CD4-positive, alpha-beta T cell (primary cell): ENCODE measurements around the gene RGS12. TPM values are rescaled to one million over a fixed set of nuclear protein-coding genes. Genes with fewer than 3 reads are reported as not detected.

Experiments used
- ATAC-seq: fragments of 200-7000 bp; cut with Tn5 transposase; one replicate; pipeline ENCODE4 v1.10.0; 2022; ENCODE audit warnings: mild to moderate bottlenecking; ENCODE audit not compliant: poor library complexity
- CTCF ChIA-PET: fragments of 350-600 bp; sonication (Branson Sonifier 250); formaldehyde crosslinking; loops from one replicate; lab custom pipeline; 2021; ENCODE audit warnings: antibody characterized with exemption, inconsistent platforms; lab: Charles Lee
- POLR2A ChIA-PET: fragments of 350-600 bp; sonication (Branson Sonifier 250); formaldehyde crosslinking; loops from one replicate; lab custom pipeline; 2021; ENCODE audit warnings: antibody characterized with exemption, inconsistent platforms; lab: Charles Lee
- DNase-seq, 14 experiments: peaks; one replicate each; pipeline ENCODE4 v3.0.0-alpha.2; 2013 to 2020; ENCODE audit warnings: mixed read lengths in 2 of 14
- H3K27ac ChIP-seq, 2 donors: one replicate each; pipeline versions ENCODE4 v1.5.1 to v1.7.0; 2013; ENCODE audit warnings: low read length in 2 of 2, low read depth in 1 of 2, mild to moderate bottlenecking in 1 of 2
- H3K27me3 ChIP-seq, 2 experiments: 1 replicate in 1 of 2; 2 replicates in 1 of 2; pipeline versions ENCODE4 v1.6.1 to v1.7.0; 2013; ENCODE audit warnings: low read length in 2 of 2, control low read depth in 1 of 2, mild to moderate bottlenecking in 1 of 2, moderate library complexity in 1 of 2; ENCODE audit not compliant: insufficient read depth in 2 of 2, control insufficient read depth in 1 of 2
- H3K36me3 ChIP-seq: one replicate; pipeline ENCODE4 v1.6.1; 2013; ENCODE audit warnings: low read length, control low read depth; ENCODE audit not compliant: insufficient read depth
- H3K4me1 ChIP-seq: one replicate; pipeline ENCODE4 v1.6.1; 2013; ENCODE audit warnings: low read length, control low read depth; ENCODE audit not compliant: insufficient read depth
- H3K4me3 ChIP-seq: one replicate; pipeline ENCODE4 v1.5.1; 2013; ENCODE audit warnings: mild to moderate bottlenecking, low read length, moderate library complexity
- H3K9me3 ChIP-seq, 2 experiments: 1 replicate in 1 of 2; 2 replicates in 1 of 2; pipeline versions ENCODE4 v1.6.1 to v1.7.0; 2013; ENCODE audit warnings: low read length in 2 of 2, mild to moderate bottlenecking in 2 of 2, control low read depth in 1 of 2, moderate library complexity in 1 of 2; ENCODE audit not compliant: control insufficient read depth in 1 of 2, insufficient read depth in 1 of 2
- H3K27ac Mint-ChIP-seq: one replicate; pipeline ENCODE4 v1.8.0; 2020; ENCODE audit warnings: mixed read lengths
- H3K27me3 Mint-ChIP-seq: one replicate; pipeline ENCODE4 v1.8.0; 2021; ENCODE audit warnings: mixed read lengths
- H3K36me3 Mint-ChIP-seq: one replicate; pipeline ENCODE4 v1.8.0; 2021; ENCODE audit warnings: low read depth, mixed read lengths
- H3K4me1 Mint-ChIP-seq: one replicate; pipeline ENCODE4 v1.8.0; 2021; ENCODE audit warnings: low read depth, mixed read lengths
- H3K4me3 Mint-ChIP-seq: one replicate; pipeline ENCODE4 v1.8.0; 2020; ENCODE audit warnings: mild to moderate bottlenecking, mixed read lengths
- H3K9me3 Mint-ChIP-seq: one replicate; pipeline ENCODE4 v1.8.0; 2020; ENCODE audit warnings: mixed read lengths
- intact Hi-C, 2 experiments: fragments of 100-400 bp; cut with DNase I in 1 of 2; cut with micrococcal nuclease in 1 of 2; formaldehyde crosslinking; loops; one replicate each; pipeline versions ENCODE4 v1.15.1 to v1.9.0; 2023 to 2025; cut with DNase I, micrococcal nuclease
- total RNA-seq, 174 experiments: library from RNA in 2 of 174; stranded (reverse) in 2 of 174; gene quantifications; one replicate each; pipeline ENCODE4 v1.2.3 and lab custom pipeline; 2021 to 2026
- TF ChIP-seq, protein P1 (sequence below): fragments of 200-600 bp; IDR thresholded peaks from one replicate; pipeline ENCODE4 v1.8.0; 2022; ENCODE audit warnings: antibody characterized with exemption, mild to moderate bottlenecking

RGS12 gene
- total RNA-seq, 2 experiments from 2014 or later, result 14.1 to 16.9 TPM

DNA sequence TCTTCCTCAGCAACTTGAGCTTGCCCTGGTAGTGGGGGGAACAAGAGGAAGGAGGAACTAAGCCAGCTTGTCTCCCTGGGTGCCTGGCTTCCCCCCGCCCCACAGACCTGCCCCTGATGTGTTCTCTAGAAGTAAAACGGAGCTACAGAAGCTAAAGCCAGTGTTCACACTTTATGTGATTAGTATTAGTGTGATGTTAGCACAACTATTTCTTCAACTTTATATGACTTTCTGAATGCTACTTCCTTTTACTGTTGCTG, 10.7 kb downstream of the RGS12 start:
- Mint-ChIP-seq H3K4me3 (peak overlapping the region; percentile 85), H3K27me3 (no peaks in the 10 kb centered on the region), H3K36me3 (no peaks in the 10 kb centered on the region), H3K4me1 (peaks cover 84% of the 10 kb centered on the region), H3K27ac (peak overlapping the region; percentile 85), H3K9me3 (no peaks in the 10 kb centered on the region)
- Histone ChIP-seq H3K4me1 (peaks cover 52% of the 10 kb centered on the region), H3K27me3 (no peaks in the 10 kb centered on the region), H3K9me3 (no peaks in the 10 kb centered on the region), H3K27ac (no peak overlapping the region), H3K36me3 (no peaks in the 10 kb centered on the region), H3K4me3 (no peak overlapping the region)
- ChIA-PET CTCF (interaction anchor here (0.9 to 1.1 kb wide), 2 partner anchors 21 to 43 kb away, joined by 4 to 5 read pairs; no protein-coding TSS in a partner anchor), POLR2A (interaction anchor here (1.9 kb wide), 1 partner anchor 10 kb away, joined by 7 read pairs; no protein-coding TSS in a partner anchor)
- ATAC-seq, result no peak
- intact Hi-C loops, result loop anchor here in 1 of 2 experiments (10.0 kb wide), 1 partner anchor 51 kb away; no protein-coding TSS in a partner anchor
- TF ChIP-seq, protein P1, sequence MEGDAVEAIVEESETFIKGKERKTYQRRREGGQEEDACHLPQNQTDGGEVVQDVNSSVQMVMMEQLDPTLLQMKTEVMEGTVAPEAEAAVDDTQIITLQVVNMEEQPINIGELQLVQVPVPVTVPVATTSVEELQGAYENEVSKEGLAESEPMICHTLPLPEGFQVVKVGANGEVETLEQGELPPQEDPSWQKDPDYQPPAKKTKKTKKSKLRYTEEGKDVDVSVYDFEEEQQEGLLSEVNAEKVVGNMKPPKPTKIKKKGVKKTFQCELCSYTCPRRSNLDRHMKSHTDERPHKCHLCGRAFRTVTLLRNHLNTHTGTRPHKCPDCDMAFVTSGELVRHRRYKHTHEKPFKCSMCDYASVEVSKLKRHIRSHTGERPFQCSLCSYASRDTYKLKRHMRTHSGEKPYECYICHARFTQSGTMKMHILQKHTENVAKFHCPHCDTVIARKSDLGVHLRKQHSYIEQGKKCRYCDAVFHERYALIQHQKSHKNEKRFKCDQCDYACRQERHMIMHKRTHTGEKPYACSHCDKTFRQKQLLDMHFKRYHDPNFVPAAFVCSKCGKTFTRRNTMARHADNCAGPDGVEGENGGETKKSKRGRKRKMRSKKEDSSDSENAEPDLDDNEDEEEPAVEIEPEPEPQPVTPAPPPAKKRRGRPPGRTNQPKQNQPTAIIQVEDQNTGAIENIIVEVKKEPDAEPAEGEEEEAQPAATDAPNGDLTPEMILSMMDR, result no peak
- DNase-seq, result peak in 1 of 14 experiments; percentile 22

DNA sequence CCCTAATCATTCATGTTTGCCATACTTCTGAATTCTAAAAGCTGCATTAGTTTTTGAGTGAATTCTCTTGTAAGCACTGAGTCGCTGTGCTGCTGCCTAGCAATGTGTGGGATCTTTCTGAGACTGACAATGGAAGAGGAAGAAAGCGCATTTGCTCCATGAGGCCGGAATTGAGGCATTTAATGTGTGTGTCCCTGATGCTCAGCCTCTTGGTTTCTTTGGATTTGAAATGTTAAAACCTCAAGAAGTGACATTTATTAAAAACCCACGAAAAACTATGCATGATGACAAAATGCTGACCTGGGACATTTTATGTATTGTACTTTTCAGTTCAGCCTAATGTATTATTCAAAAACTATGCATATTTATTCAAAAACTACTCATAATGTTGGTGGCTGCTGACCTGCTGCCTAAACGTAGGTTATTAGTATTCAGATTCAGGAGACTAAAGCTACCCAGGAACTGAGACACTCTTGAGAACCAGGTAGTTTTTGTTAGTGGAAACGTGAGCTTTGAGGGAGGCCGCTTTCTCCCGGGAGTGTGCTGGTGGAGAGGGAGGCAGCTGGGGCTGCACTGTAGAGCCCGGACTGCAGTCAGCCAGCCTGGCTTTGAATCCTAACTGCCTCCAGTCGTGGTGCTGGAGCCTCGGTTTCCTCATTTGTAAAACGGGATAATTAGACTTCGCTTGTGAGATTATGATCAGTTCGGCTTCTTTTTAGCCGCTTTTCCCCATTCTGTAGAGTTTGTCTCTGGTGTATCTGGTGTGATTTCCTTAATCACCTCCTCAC, 11.3 kb downstream of the RGS12 start:
- no peaks in the 10 kb centered on the region for H3K36me3 Mint-ChIP-seq
- no peak for DNase-seq
- ChIA-PET POLR2A (no interaction called here), CTCF (interaction anchor here (0.6 kb wide), 1 partner anchor 8 kb away, joined by 3 read pairs; no protein-coding TSS in a partner anchor)
- Histone ChIP-seq H3K27ac (no peak overlapping the region), H3K9me3 (no peaks in the 10 kb centered on the region), H3K27me3 (no peaks in the 10 kb centered on the region), H3K4me1 (peaks cover 52% of the 10 kb centered on the region), H3K4me3 (no peak overlapping the region), H3K36me3 (no peaks in the 10 kb centered on the region)
- H3K4me1 Mint-ChIP-seq, result peaks cover 81% of the 10 kb centered on the region
- H3K27me3 Mint-ChIP-seq, result no peaks in the 10 kb centered on the region
- peak overlapping the region; percentile 85 for H3K4me3 Mint-ChIP-seq
- intact Hi-C loops, result loop anchor here in 1 of 2 experiments (10.0 kb wide), 1 partner anchor 51 kb away; no protein-coding TSS in a partner anchor
- H3K27ac Mint-ChIP-seq, result peak overlapping the region; percentile 85
- H3K9me3 Mint-ChIP-seq, result no peaks in the 10 kb centered on the region
- no peak for ATAC-seq
- TF ChIP-seq, protein P1, result no peak

DNA sequence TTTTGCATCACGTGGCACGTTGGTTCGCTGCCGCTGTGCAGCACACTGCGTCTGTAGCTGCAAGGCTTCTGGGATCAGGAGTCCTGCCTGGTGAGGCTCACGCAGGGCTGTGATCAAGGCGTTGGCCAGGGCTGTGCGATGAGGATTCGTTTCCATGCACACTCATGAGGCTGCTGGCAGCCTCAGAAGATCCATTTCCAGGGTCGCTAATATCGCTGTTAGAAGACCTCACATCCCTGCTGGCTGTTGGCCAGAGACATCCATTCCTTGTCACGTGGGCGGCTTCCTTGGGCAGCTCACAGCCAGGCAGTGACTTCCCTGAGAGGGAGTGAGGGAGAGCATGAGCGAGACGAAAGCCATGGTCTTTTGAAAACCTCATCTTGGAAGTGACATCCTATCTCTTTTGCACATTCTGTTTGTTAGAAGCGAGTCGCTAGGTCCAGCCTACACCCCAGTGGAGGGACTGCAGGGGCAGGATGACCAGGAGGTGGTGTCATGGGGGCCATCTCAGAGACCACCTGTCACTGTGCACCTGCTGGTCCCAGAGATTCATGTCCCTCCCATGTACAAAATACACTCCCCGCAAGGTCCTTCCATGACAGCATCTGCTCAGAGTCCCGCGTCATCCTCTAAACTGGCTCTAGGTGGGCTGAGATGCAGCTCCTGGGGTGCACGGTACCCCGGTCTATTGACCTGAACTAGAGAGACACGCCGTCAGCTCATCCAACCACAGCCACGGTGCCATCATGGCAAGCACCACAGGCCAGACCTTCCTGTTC, 12.2 kb downstream of the RGS12 start:
- POLR2A ChIA-PET, result interaction anchor here (1.8 kb wide), 1 partner anchor 102 kb away, joined by 4 read pairs; no protein-coding TSS in a partner anchor
- DNase-seq (peak in 1 of 14 experiments; percentile 33), ATAC-seq (no peak)
- CTCF ChIA-PET, result no interaction called here
- H3K27ac ChIP-seq, result no peak overlapping the region
- no peaks in the 10 kb centered on the region for H3K9me3 ChIP-seq
- Mint-ChIP-seq H3K27me3 (no peaks in the 10 kb centered on the region), H3K9me3 (no peaks in the 10 kb centered on the region), H3K4me3 (peak overlapping the region; percentile 65), H3K36me3 (no peaks in the 10 kb centered on the region), H3K4me1 (peaks cover 72% of the 10 kb centered on the region), H3K27ac (peak overlapping the region; percentile 85)
- H3K4me3 ChIP-seq, result no peak overlapping the region
- H3K27me3 ChIP-seq, result no peaks in the 10 kb centered on the region
- H3K36me3 ChIP-seq, result no peaks in the 10 kb centered on the region
- peaks cover 52% of the 10 kb centered on the region for H3K4me1 ChIP-seq
- TF ChIP-seq, protein P1, result no peak
- intact Hi-C loops, result loop anchor here in 1 of 2 experiments (10.0 kb wide), 1 partner anchor 50 kb away; no protein-coding TSS in a partner anchor
